22Rv1 (cell line): ENCODE results near the gene SMPD2.

Experiments
- ZFX ChIP-seq: fragments of 450-650 bp; IDR thresholded peaks from 2 replicates; pipeline ENCODE4 v1.6.1; 2017; ENCODE audit warnings: antibody characterized with exemption, borderline replicate concordance
- TF ChIP-seq, protein P1 (sequence below): fragments of 450-650 bp; IDR thresholded peaks from 2 replicates; pipeline ENCODE4 v1.5.1; 2017; ENCODE audit warnings: mild to moderate bottlenecking

DNA sequence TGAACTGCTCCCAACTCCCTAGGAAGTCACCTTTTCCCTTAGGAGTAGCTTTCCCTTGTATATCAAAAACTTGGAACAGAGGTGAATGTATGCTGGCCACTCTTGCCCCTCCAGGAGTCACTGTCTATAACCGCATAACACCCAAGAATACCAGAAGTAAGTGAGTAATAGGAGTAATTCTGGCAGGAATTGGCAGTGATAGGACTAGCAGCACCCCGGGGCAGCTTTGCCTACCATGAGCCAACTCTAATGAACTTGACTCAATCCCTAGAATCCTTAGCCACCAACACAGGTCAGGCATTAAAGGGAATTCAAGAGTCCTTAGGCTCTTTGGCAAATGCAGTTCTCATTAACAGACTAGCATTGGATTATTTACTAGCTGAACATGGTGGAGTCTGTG lies 29.5 kb upstream of the SMPD2 start:
- TF ChIP-seq, protein P1, sequence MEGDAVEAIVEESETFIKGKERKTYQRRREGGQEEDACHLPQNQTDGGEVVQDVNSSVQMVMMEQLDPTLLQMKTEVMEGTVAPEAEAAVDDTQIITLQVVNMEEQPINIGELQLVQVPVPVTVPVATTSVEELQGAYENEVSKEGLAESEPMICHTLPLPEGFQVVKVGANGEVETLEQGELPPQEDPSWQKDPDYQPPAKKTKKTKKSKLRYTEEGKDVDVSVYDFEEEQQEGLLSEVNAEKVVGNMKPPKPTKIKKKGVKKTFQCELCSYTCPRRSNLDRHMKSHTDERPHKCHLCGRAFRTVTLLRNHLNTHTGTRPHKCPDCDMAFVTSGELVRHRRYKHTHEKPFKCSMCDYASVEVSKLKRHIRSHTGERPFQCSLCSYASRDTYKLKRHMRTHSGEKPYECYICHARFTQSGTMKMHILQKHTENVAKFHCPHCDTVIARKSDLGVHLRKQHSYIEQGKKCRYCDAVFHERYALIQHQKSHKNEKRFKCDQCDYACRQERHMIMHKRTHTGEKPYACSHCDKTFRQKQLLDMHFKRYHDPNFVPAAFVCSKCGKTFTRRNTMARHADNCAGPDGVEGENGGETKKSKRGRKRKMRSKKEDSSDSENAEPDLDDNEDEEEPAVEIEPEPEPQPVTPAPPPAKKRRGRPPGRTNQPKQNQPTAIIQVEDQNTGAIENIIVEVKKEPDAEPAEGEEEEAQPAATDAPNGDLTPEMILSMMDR: no peak
- TF ChIP-seq ZFX: no peak
